H9 (cell line): Measurements from ENCODE around the gene WFS1. TPM values are rescaled to one million over a fixed set of nuclear protein-coding genes. Genes with fewer than 3 reads are reported as not detected.

Experiments used
- DNase-seq: peaks from one replicate; pipeline ENCODE4 v3.0.0-alpha.2; 2017
- H2AFZ ChIP-seq: one replicate; pipeline ENCODE4 v1.6.1; 2013; ENCODE audit warnings: mild to moderate bottlenecking, low read length, control low read depth, moderate library complexity
- H2AK5ac ChIP-seq: 2 replicates; pipeline ENCODE4 v1.6.1; 2013; ENCODE audit warnings: low read length, control low read depth, mixed read lengths; ENCODE audit not compliant: insufficient read length
- H2BK120ac ChIP-seq: one replicate; pipeline ENCODE4 v1.6.1; 2013; ENCODE audit warnings: low read depth, mild to moderate bottlenecking, low read length, control low read depth, inconsistent platforms; ENCODE audit not compliant: poor library complexity, severe bottlenecking
- H2BK12ac ChIP-seq: 2 replicates; pipeline ENCODE4 v1.6.1; 2013; ENCODE audit warnings: low read length, control low read depth, mixed read lengths, low read depth; ENCODE audit not compliant: insufficient read length
- H2BK15ac ChIP-seq: 2 replicates; pipeline ENCODE4 v1.6.1; 2013; ENCODE audit warnings: low read depth, low read length, control low read depth
- H2BK20ac ChIP-seq: one replicate; pipeline ENCODE4 v1.6.1; 2013; ENCODE audit warnings: low read depth, mild to moderate bottlenecking, low read length, control low read depth, inconsistent platforms; ENCODE audit not compliant: poor library complexity, severe bottlenecking
- H2BK5ac ChIP-seq: 2 replicates; pipeline ENCODE4 v1.6.1; 2013; ENCODE audit warnings: low read length, control low read depth, mixed read lengths; ENCODE audit not compliant: insufficient read length
- H3K14ac ChIP-seq: 2 replicates; pipeline ENCODE4 v1.6.1; 2013; ENCODE audit warnings: low read length, control low read depth; ENCODE audit not compliant: insufficient read depth
- H3K18ac ChIP-seq: 2 replicates; pipeline ENCODE4 v1.6.1; 2013; ENCODE audit warnings: low read depth, mild to moderate bottlenecking, mixed read lengths, low read length, control low read depth; ENCODE audit not compliant: insufficient read length
- H3K23ac ChIP-seq: 2 replicates; pipeline ENCODE4 v1.6.1; 2013; ENCODE audit warnings: low read length, control low read depth, mixed read lengths, low read depth; ENCODE audit not compliant: insufficient read length
- H3K23me2 ChIP-seq: 2 replicates; pipeline ENCODE4 v1.6.1; 2013; ENCODE audit warnings: low read depth, mild to moderate bottlenecking, mixed read lengths, low read length, control low read depth; ENCODE audit not compliant: insufficient read length, poor library complexity, severe bottlenecking
- H3K27ac ChIP-seq: 2 replicates; pipeline ENCODE4 v1.5.1; 2013; ENCODE audit warnings: low read length, control low read depth, mixed read lengths, low read depth; ENCODE audit not compliant: insufficient read length
- H3K27me3 ChIP-seq: 2 replicates; pipeline ENCODE4 v1.6.1; 2013; ENCODE audit warnings: low read length, control low read depth, inconsistent platforms; ENCODE audit not compliant: insufficient read depth
- H3K4ac ChIP-seq: 2 replicates; pipeline ENCODE4 v1.6.1; 2013; ENCODE audit warnings: low read depth, mild to moderate bottlenecking, control low read depth, inconsistent platforms, low read length, moderate library complexity
- H3K4me1 ChIP-seq: 2 replicates; pipeline ENCODE4 v1.6.1; 2013; ENCODE audit warnings: low read length, control low read depth, inconsistent platforms; ENCODE audit not compliant: insufficient read depth
- H3K4me2 ChIP-seq: 2 replicates; pipeline ENCODE4 v1.6.1; 2013; ENCODE audit warnings: low read length, control low read depth, mixed read lengths; ENCODE audit not compliant: insufficient read length, insufficient read depth
- H3K56ac ChIP-seq: 2 replicates; pipeline ENCODE4 v1.6.1; 2013; ENCODE audit warnings: low read depth, mild to moderate bottlenecking, mixed read lengths, low read length, control low read depth; ENCODE audit not compliant: insufficient read length
- H3K79me1 ChIP-seq: 2 replicates; pipeline ENCODE4 v1.6.1; 2013; ENCODE audit warnings: low read depth, mild to moderate bottlenecking, moderate library complexity, low read length, control low read depth, inconsistent platforms; ENCODE audit not compliant: insufficient read depth, poor library complexity, severe bottlenecking
- H3K79me2 ChIP-seq: 2 replicates; pipeline ENCODE4 v1.6.1; 2013; ENCODE audit warnings: low read length, control low read depth, inconsistent platforms; ENCODE audit not compliant: insufficient read depth
- H3K9ac ChIP-seq: 2 replicates; pipeline ENCODE4 v1.6.1; 2013; ENCODE audit warnings: low read length, control low read depth, mixed read lengths; ENCODE audit not compliant: insufficient read length; ENCODE audit errors: extremely low read depth
- H3K9me3 ChIP-seq: one replicate; pipeline ENCODE4 v1.6.1; 2013; ENCODE audit warnings: low read depth, low read length, inconsistent platforms; ENCODE audit not compliant: control insufficient read depth
- H3T11ph ChIP-seq: one replicate; pipeline ENCODE4 v1.6.1; 2013; ENCODE audit warnings: mild to moderate bottlenecking, low read length, control low read depth, inconsistent platforms
- H4K20me1 ChIP-seq: one replicate; pipeline ENCODE4 v1.6.1; 2013; ENCODE audit not compliant: control insufficient read depth, insufficient read length, insufficient read depth
- H4K5ac ChIP-seq: 2 replicates; pipeline ENCODE4 v1.6.1; 2013; ENCODE audit warnings: low read depth, mild to moderate bottlenecking, mixed read lengths, low read length, control low read depth; ENCODE audit not compliant: insufficient read length
- H4K8ac ChIP-seq: replicated peaks from 2 replicates; pipeline ENCODE4 v1.6.1; 2013; ENCODE audit warnings: low read length, control low read depth, mixed read lengths, low read depth; ENCODE audit not compliant: insufficient read length
- H4K91ac ChIP-seq: 2 replicates; pipeline ENCODE4 v1.6.1; 2013; ENCODE audit warnings: low read depth, mild to moderate bottlenecking, moderate library complexity, mixed read lengths, low read length, control low read depth; ENCODE audit not compliant: insufficient read length
- H3K27ac Mint-ChIP-seq, 3 experiments: 2 replicates in 2 of 3; 3 replicates in 1 of 3; pipeline ENCODE4 v1.8.0; 2020 to 2021; ENCODE audit warnings: mixed read lengths in 3 of 3, mild to moderate bottlenecking in 1 of 3, moderate library complexity in 1 of 3
- H3K27me3 Mint-ChIP-seq: 2 replicates; pipeline ENCODE4 v1.8.0; 2021; ENCODE audit warnings: low read depth, mild to moderate bottlenecking, moderate library complexity, mixed read lengths
- H3K36me3 Mint-ChIP-seq, 3 experiments: 2 replicates in 2 of 3; 3 replicates in 1 of 3; pipeline ENCODE4 v1.8.0; 2020 to 2021; ENCODE audit warnings: low read depth in 3 of 3, mixed read lengths in 3 of 3; ENCODE audit not compliant: insufficient read depth in 1 of 3
- H3K4me1 Mint-ChIP-seq, 2 experiments: 2 replicates each; pipeline ENCODE4 v1.8.0; 2020; ENCODE audit warnings: mixed read lengths in 2 of 2
- H3K4me3 Mint-ChIP-seq, 2 experiments: 2 replicates in 1 of 2; 3 replicates in 1 of 2; pipeline ENCODE4 v1.8.0; 2020 to 2021; ENCODE audit warnings: mild to moderate bottlenecking in 2 of 2, mixed read lengths in 2 of 2, moderate library complexity in 1 of 2
- H3K9me3 Mint-ChIP-seq, 2 experiments: 2 replicates in 1 of 2; 3 replicates in 1 of 2; pipeline ENCODE4 v1.8.0; 2020; ENCODE audit warnings: mild to moderate bottlenecking in 2 of 2, mixed read lengths in 2 of 2, moderate library complexity in 1 of 2
- CTCF ChIP-seq: fragments of 200-600 bp; sonication (generic); conservative IDR thresholded peaks from 3 replicates; pipeline ENCODE4 v1.8.0; 2021; ENCODE audit warnings: antibody characterized with exemption, mild to moderate bottlenecking
- WGBS: extraction: QIAGEN DNeasy Blood & Tissue Kit; methylation state at CpG from one replicate; pipeline ENCODE4 v1.1.7; 2013; ENCODE audit warnings: missing lambda C conversion rate, low lambda C conversion rate, mixed read lengths; ENCODE audit not compliant: insufficient read length; ENCODE audit errors: extremely low coverage; 5-methylcytosine and 5-hydroxymethylcytosine counted together
- total RNA-seq: library from RNA; stranded (reverse); gene quantifications from 2 replicates; pipeline ENCODE4 v1.2.1, GENCODE V29; 2021

Gene WFS1
- total RNA-seq, 1 experiment from 2014 or later: 18.9 TPM

- WGBS: no CpG with 5 or more reads among the region's 23 CpGs
- H3K4me3 Mint-ChIP-seq: no peak overlapping the region
These were observed 73.1 kb downstream of the WFS1 start for GRCh38 chr4:6342530-6343293.

More at GRCh38 chr4:6342530-6343293, 73.1 kb downstream of the WFS1 start:
- Mint-ChIP-seq H3K36me3 (no peaks in the 10 kb centered on the region), H3K4me1 (peaks cover 7 to 30% of the 10 kb centered on the region in 2 experiments), H3K27ac (no peak overlapping the region), H3K27me3 (peaks cover 11% of the 10 kb centered on the region), H3K9me3 (no peaks in the 10 kb centered on the region; a peak in 1 of 5 replicates)
- Histone ChIP-seq H3K27ac (no peak overlapping the region), H2BK20ac (no peak overlapping the region), H3K23ac (no peak overlapping the region), H3K4me1 (no peaks in the 10 kb centered on the region; the same call in 1 of the 2 replicates), H4K8ac (no peak overlapping the region), H3K23me2 (peaks cover 3% of the 10 kb centered on the region), H3K4ac (no peak overlapping the region), H4K20me1 (no peaks in the 10 kb centered on the region), H4K91ac (no peak overlapping the region), H2AK5ac (no peak overlapping the region), H4K5ac (no peak overlapping the region), H3K79me1 (no peaks in the 10 kb centered on the region), H3K18ac (no peak overlapping the region), H2BK15ac (no peak overlapping the region), H3K4me2 (no peak overlapping the region), H2AFZ (no peak overlapping the region), H3K56ac (no peak overlapping the region), H3T11ph (no peak overlapping the region), H2BK12ac (no peak overlapping the region), H2BK120ac (no peak overlapping the region), H3K9ac (no peak overlapping the region), H3K27me3 (no peaks in the 10 kb centered on the region), H3K14ac (no peak overlapping the region), H3K9me3 (no peaks in the 10 kb centered on the region), H2BK5ac (no peak overlapping the region), H3K79me2 (no peaks in the 10 kb centered on the region)
- TF ChIP-seq CTCF: no peak
- DNase-seq: no peak
